Natural killer cell treated with Interleukin-12 subunit alpha and Interleukin-12 subunit beta and Interleukin-15 and Interleukin-18, amount 100 ng/mL, for 72 hours (primary cell): Measurements from ENCODE around the gene MRPS15. TPM values are rescaled to one million over a fixed set of nuclear protein-coding genes. Genes with fewer than 3 reads are reported as not detected.

ENCODE experiments used
- ATAC-seq, 2 donors: fragments of 150-1000 bp; cut with Tn5 transposase in 1 of 2; sonication (Bioruptor Pico), chemical (Tn5 transposase) in 1 of 2; 2 replicates each; pipeline ENCODE4 v1.10.0; 2021
- DNase-seq: peaks from one replicate; pipeline ENCODE4 v3.0.0; 2022; ENCODE audit warnings: low spot score
- H3K27ac Mint-ChIP-seq, 2 donors: 1 replicate in 1 of 2; 2 replicates in 1 of 2; pipeline ENCODE4 v1.8.0; 2022; ENCODE audit warnings: mixed read lengths in 2 of 2, mild to moderate bottlenecking in 1 of 2, moderate library complexity in 1 of 2
- H3K27me3 Mint-ChIP-seq, 2 donors: 1 replicate in 1 of 2; 2 replicates in 1 of 2; pipeline ENCODE4 v1.8.0; 2022; ENCODE audit warnings: mixed read lengths in 2 of 2
- H3K36me3 Mint-ChIP-seq: one replicate; pipeline ENCODE4 v1.8.0; 2022; ENCODE audit warnings: mixed read lengths
- H3K4me1 Mint-ChIP-seq, 2 donors: 1 replicate in 1 of 2; 2 replicates in 1 of 2; pipeline ENCODE4 v1.8.0; 2022; ENCODE audit warnings: low read depth in 2 of 2, mixed read lengths in 2 of 2, mild to moderate bottlenecking in 1 of 2
- H3K4me3 Mint-ChIP-seq: one replicate; pipeline ENCODE4 v1.8.0; 2022; ENCODE audit warnings: mixed read lengths
- H3K9me3 Mint-ChIP-seq: 2 replicates; pipeline ENCODE4 v1.8.0; 2022; ENCODE audit warnings: mixed read lengths
- total RNA-seq, 2 donors: library from RNA; stranded (reverse); gene quantifications; one replicate each; pipeline ENCODE4 v1.2.3, GENCODE V29; 2022

The MRPS15 gene
- total RNA-seq, 2 donors from 2014 or later = 78.8 to 109 TPM

DNA sequence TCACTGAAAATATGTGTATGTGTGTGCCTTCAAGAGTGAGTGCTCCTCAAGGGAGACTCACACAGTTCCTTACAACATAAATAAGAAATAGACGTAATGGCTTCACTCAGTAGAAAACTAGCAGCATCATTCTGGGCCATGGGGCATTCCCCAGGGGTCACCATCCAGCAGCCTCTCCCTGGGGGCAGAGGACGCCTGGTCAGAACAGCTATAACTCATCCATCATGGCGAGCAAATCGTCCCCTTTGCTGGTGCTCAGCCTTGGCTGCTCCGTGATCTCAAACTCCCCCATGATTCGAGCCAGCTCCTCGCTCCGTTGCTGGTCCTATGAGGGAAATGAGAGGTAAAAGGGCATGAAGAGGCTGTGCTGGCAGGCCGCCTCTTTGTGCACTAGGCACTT is 46.3 kb downstream of the MRPS15 start:
- H3K36me3 Mint-ChIP-seq = no peaks in the 10 kb centered on the region
- ATAC-seq (no peak), DNase-seq (no peak)
- no peaks in the 10 kb centered on the region for H3K27me3 Mint-ChIP-seq
- H3K4me3 Mint-ChIP-seq = no peak overlapping the region
- H3K4me1 Mint-ChIP-seq = peaks cover 12 to 13% of the 10 kb centered on the region in 2 donors
- H3K9me3 Mint-ChIP-seq = no peaks in the 10 kb centered on the region
- peak overlapping the region in 1 of 2 donors; percentile 54 for H3K27ac Mint-ChIP-seq

DNA sequence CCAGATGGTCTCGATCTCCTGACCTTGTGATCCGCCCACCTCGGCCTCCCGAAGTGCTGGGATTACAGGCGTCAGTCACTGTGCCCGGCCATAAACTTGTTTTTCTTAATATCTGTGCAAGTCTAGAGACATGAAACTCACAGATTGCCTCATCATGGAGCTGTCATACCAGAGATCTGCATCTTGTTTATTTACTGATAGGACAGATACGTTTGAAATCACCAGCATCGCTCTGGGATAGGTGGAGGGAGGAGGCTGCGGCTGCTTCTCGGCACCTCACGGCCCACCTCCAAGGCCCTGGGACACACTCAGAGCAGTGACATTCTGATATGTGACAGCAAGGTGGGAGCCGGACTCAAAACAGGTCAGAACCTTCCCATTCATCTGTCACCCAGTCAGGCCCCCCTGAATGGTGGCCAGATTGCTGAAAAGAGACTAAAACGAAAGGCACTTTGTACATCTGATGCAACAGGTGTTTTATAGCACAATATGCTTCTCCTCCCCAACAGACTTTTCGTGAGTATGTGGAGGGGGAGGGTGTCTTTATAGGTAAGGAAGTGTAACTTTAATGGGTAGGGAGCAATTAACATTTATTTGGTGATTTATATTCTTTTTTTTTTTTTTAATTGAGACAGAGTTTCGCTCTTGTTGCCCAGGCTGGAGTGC is 48.4 kb downstream of the MRPS15 start:
- Mint-ChIP-seq H3K9me3 (peaks cover 3% of the 10 kb centered on the region), H3K4me3 (no peak overlapping the region), H3K36me3 (no peaks in the 10 kb centered on the region), H3K27me3 (no peaks in the 10 kb centered on the region), H3K4me1 (peaks cover 17% of the 10 kb centered on the region in 2 donors), H3K27ac (no peak overlapping the region)
- ATAC-seq (no peak), DNase-seq (no peak)

DNA sequence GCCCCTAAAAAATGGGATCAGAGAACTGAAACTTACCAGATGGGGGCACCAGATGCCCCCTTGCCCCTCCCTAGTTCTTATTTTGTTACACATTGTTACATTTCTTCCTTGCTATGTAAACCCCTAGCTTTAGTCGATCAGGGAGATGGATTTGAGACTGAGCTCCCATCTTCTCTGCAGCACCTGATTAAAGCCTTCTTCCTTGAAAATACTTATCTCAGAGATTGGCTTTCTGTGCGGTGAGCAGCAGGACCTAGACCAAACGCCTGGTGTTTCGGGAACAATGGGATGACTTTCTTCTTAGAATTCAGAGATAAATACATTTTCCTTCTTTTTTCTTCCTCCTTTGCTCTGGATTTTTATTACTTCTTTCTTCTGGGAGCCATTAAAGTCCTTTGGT is 49.8 kb downstream of the MRPS15 start:
- H3K4me3 Mint-ChIP-seq = no peak overlapping the region
- H3K27ac Mint-ChIP-seq = no peak overlapping the region
- H3K36me3 Mint-ChIP-seq = no peaks in the 10 kb centered on the region
- no peaks in the 10 kb centered on the region for H3K27me3 Mint-ChIP-seq
- peaks cover 11 to 15% of the 10 kb centered on the region in 2 donors for H3K4me1 Mint-ChIP-seq
- DNase-seq (no peak), ATAC-seq (no peak)
- H3K9me3 Mint-ChIP-seq = peaks cover 3% of the 10 kb centered on the region

DNA sequence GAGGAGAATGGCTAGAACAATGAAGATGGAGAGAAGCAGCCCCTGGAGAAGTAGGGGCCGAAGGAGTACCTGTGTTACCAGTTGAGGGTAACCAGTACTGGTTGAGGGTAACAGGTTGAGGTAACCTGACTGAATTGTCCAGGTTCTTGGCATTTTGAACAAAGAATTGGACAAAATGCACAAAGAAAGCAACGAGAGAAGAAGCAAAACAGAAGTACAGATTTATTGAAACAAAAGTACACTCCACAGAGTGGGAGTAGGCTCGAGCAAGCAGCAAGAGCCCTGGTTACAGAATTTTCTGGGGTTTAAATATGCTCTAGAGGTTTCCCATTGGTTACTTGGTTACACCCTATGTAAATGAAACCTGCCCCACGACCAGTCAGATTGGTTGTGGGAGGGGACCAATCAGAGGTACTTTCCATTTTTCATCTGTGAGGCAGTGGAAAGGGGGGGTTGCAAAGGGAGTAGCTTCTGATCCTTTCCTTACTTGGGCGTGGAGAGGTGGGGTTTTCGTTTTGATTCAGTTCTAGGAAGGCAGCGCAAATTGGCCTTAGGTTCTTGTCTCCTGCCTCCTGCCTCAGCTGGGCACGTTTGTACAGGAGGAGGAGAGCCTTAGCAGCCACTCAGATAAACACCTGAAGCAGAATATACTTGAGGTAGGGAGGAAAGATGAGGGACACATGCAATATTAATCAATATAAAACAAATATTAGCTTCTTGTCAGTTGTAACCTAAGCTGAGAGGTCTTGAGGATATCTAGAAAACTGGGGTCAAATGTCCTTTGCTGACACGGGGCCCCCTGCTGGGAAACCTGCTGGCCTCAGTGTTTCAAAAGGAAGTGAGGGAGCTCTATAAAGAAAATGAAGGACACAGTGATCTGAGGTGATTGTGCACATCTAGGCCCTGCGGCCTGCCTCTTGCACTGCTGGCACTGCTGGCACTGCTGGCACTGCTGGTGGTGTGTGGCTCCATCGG is 52.2 kb downstream of the MRPS15 start:
- H3K27ac Mint-ChIP-seq = peak overlapping the region; percentile 10 to 90

DNA sequence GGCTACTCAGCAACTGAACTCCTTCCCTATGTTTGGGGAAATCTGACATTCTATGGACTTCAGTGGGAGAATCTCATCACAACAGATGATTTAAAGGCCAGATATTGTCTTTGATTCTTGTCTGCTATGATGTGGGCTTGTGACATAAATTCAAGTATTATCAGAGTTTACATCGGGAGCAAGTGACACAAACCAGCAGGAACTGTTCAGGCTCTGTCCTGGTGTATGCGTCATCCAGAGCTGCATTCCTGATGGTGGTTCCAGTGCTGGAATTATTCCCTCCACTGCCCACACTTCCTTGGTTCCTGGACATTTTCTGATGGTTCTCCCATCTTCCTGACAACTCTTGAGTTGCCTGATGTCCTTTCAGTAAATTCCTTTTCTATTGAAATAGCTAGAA is 55.7 kb downstream of the MRPS15 start:
- Mint-ChIP-seq H3K27ac (no peak overlapping the region), H3K9me3 (peaks cover 3% of the 10 kb centered on the region), H3K4me3 (no peak overlapping the region), H3K4me1 (peaks cover 11 to 24% of the 10 kb centered on the region in 2 donors), H3K27me3 (no peaks in the 10 kb centered on the region), H3K36me3 (no peaks in the 10 kb centered on the region)
- DNase-seq = no peak
- no peak for ATAC-seq

More for the DNA sequence above, 52.2 kb downstream of the MRPS15 start:
- H3K4me3 Mint-ChIP-seq = no peak overlapping the region
- peaks cover 3% of the 10 kb centered on the region for H3K9me3 Mint-ChIP-seq
- H3K4me1 Mint-ChIP-seq = peaks cover 11 to 18% of the 10 kb centered on the region in 2 donors
- ATAC-seq (peak; percentile 93 to 96), DNase-seq (peak; percentile 80)
- H3K36me3 Mint-ChIP-seq = no peaks in the 10 kb centered on the region
- no peaks in the 10 kb centered on the region for H3K27me3 Mint-ChIP-seq

DNA sequence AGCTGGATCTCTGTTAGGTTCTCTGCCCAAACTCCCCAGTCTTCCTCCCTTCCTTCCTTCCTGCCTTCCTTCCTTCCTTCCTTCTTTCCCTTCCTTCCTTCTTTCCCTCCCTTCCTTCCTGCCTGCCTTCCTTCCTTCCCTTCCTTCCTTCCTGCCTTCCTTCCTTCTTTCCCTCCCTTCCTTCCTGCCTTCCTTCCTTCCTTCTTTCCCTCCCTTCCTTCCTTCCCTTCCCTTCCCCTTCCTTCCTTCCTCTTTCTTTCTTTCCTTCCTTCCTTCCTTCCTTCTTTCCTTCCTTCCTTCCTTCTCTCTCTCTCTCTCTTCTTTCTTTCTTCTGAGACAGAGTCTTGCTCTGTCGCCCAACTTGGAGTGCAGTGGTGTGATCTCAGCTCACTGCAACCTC is 57.7 kb downstream of the MRPS15 start:
- peaks cover 2% of the 10 kb centered on the region for H3K9me3 Mint-ChIP-seq
- H3K27ac Mint-ChIP-seq = peak overlapping the region in 1 of 2 donors; percentile 19
- H3K36me3 Mint-ChIP-seq = no peaks in the 10 kb centered on the region
- H3K27me3 Mint-ChIP-seq = no peaks in the 10 kb centered on the region
- DNase-seq (no peak), ATAC-seq (no peak)
- H3K4me1 Mint-ChIP-seq = peaks cover 10 to 21% of the 10 kb centered on the region in 2 donors
- no peak overlapping the region for H3K4me3 Mint-ChIP-seq

Other genes starting within 250 kb of the MRPS15 start
- 100 to 1,000 TPM; 118 to 131 TPM for gene THRAP3, start 239.9 kb downstream of the MRPS15 start, total RNA-seq
- gene SH3D21, start 158.0 kb downstream of the MRPS15 start, total RNA-seq = 10 to 100 TPM; 12.6 to 18.6 TPM
- 1 to 10 TPM; 5.8 to 6.3 TPM for gene EVA1B, start 140.7 kb downstream of the MRPS15 start, total RNA-seq
- gene STK40, start 78.5 kb downstream of the MRPS15 start, total RNA-seq = 10 to 100 TPM; 58.2 to 76.1 TPM
- gene LSM10, start 66.5 kb downstream of the MRPS15 start, total RNA-seq = 10 to 100 TPM; 56.6 to 58.1 TPM
- gene OSCP1, start 13.9 kb downstream of the MRPS15 start, total RNA-seq = 1 to 10 TPM in 1 of 2 donors, under 1 TPM in 1; 0.59 to 1.2 TPM
- under 1 TPM; 0.64 to 0.78 TPM for gene CSF3R, start 18.5 kb upstream of the MRPS15 start, total RNA-seq